HepG2 (cell line): ENCODE measurements around the gene CITED4.

Experiments
- CTCF ChIP-seq: sonication (generic); formaldehyde crosslinking; IDR thresholded peaks from 2 replicates; pipeline ENCODE4 v1.5.0; 2020; ENCODE audit warnings: mild to moderate bottlenecking, missing genetic modification reagents, moderate library complexity
- HNRNPLL ChIP-seq: fragments of 200-400 bp; formaldehyde crosslinking; IDR thresholded peaks from 2 replicates; pipeline ENCODE4 v1.6.1; 2017; ENCODE audit warnings: mild to moderate bottlenecking, low read depth, low read length; ENCODE audit not compliant: poor library complexity, severe bottlenecking
- PHF8 ChIP-seq: sonication (generic); formaldehyde crosslinking; IDR thresholded peaks from 2 replicates; pipeline ENCODE4 v1.5.0; 2020; ENCODE audit warnings: missing genetic modification reagents
- SNAI1 ChIP-seq: sonication (generic); formaldehyde crosslinking; IDR thresholded peaks from 2 replicates; pipeline ENCODE4 v1.5.0; 2020; ENCODE audit warnings: mild to moderate bottlenecking, missing genetic modification reagents, borderline replicate concordance
- XBP1 ChIP-seq: sonication (generic); formaldehyde crosslinking; IDR thresholded peaks from 2 replicates; pipeline ENCODE4 v1.5.0; 2020; ENCODE audit warnings: missing genetic modification reagents
- YEATS2 ChIP-seq: sonication (generic); formaldehyde crosslinking; IDR thresholded peaks from 2 replicates; pipeline ENCODE4 v1.4.0; 2020; ENCODE audit warnings: missing genetic modification reagents, borderline replicate concordance
- ZNF775 ChIP-seq: sonication (generic); formaldehyde crosslinking; IDR thresholded peaks from 2 replicates; pipeline ENCODE4 v1.4.0; 2020; ENCODE audit warnings: missing genetic modification reagents, mild to moderate bottlenecking, moderate library complexity, borderline replicate concordance
- ZNF780A ChIP-seq: sonication (generic); formaldehyde crosslinking; IDR thresholded peaks from 2 replicates; pipeline ENCODE4 v1.8.0; 2022; ENCODE audit warnings: mild to moderate bottlenecking, missing genetic modification reagents, moderate library complexity

GRCh38 chr1:40840526-40841323 lies 21.4 kb downstream of the CITED4 start:
- TF ChIP-seq YEATS2 (CRISPR knock-in tag) (no peak), PHF8 (no peak), XBP1 (no peak), CTCF (CRISPR knock-in tag) (peak; percentile 18), ZNF775 (CRISPR knock-in tag) (no peak), SNAI1 (CRISPR knock-in tag) (no peak), ZNF780A (CRISPR knock-in tag) (no peak), HNRNPLL (no peak)
